Measurements from ENCODE around the gene CEMIP2.

Gene CEMIP2

GRCh38 chr9:71772726-71773125, 4.4 kb upstream of the CEMIP2 start:
- DNase-seq, result no peak

GRCh38 chr9:71770170-71770569, 1.9 kb upstream of the CEMIP2 start:
- DNase-seq, result no peak

GRCh38 chr9:71769175-71770161, 1.2 kb upstream of the CEMIP2 start:
- no peak for DNase-seq

GRCh38 chr9:71767776-71768321, 464 bp downstream of the CEMIP2 start:
- no peak for DNase-seq

GRCh38 chr9:71767163-71767775, 1.0 kb downstream of the CEMIP2 start:
- no peak for DNase-seq

- no peak for DNase-seq
Observed at GRCh38 chr9:71766663-71767062, 1.6 kb downstream of the CEMIP2 start.

GRCh38 chr9:71765693-71766092, 2.6 kb downstream of the CEMIP2 start:
- DNase-seq, result no peak

- no peak for DNase-seq
Observed at GRCh38 chr9:71764891-71765290, 3.4 kb downstream of the CEMIP2 start.

GRCh38 chr9:71764463-71764862, 3.9 kb downstream of the CEMIP2 start:
- no peak for DNase-seq

GRCh38 chr9:71763832-71764231, 4.5 kb downstream of the CEMIP2 start:
- no peak for DNase-seq

- no peak for DNase-seq
Observed at GRCh38 chr9:71762900-71763653, 5.2 kb downstream of the CEMIP2 start.

- no peak for DNase-seq
Observed at GRCh38 chr9:71761938-71762353, 6.4 kb downstream of the CEMIP2 start.

- no peak for DNase-seq
Observed at GRCh38 chr9:71760901-71761300, 7.4 kb downstream of the CEMIP2 start.

- DNase-seq, result no peak
Observed at GRCh38 chr9:71758785-71759184, 9.5 kb downstream of the CEMIP2 start.

- DNase-seq, result no peak
Observed at GRCh38 chr9:71758277-71758676, 10.0 kb downstream of the CEMIP2 start.

GRCh38 chr9:71756753-71757152, 11.6 kb downstream of the CEMIP2 start:
- no peak for DNase-seq

GRCh38 chr9:71755869-71756268, 12.4 kb downstream of the CEMIP2 start:
- no peak for DNase-seq

GRCh38 chr9:71755230-71755629, 13.1 kb downstream of the CEMIP2 start:
- no peak for DNase-seq

- no peak for DNase-seq
Observed at GRCh38 chr9:71754151-71754550, 14.2 kb downstream of the CEMIP2 start.

- no peak for DNase-seq
Observed at GRCh38 chr9:71752928-71753327, 15.4 kb downstream of the CEMIP2 start.

- no peak for DNase-seq
Observed at GRCh38 chr9:71752352-71752751, 16.0 kb downstream of the CEMIP2 start.

- DNase-seq, result peak; percentile 36 to 39
Observed at GRCh38 chr9:71748280-71748743, 20.0 kb downstream of the CEMIP2 start.

- peak; percentile 69 to 81 for DNase-seq
Observed at GRCh38 chr9:71747576-71747975, 20.7 kb downstream of the CEMIP2 start.
